Neural cell (in vitro differentiated cells): ENCODE results near the gene HTATSF1. TPM values are rescaled to one million over a fixed set of nuclear protein-coding genes. Genes with fewer than 3 reads are reported as not detected.

Experiments
- polyA plus RNA-seq: library from polyadenylated mRNA; depleted of rRNA; stranded (reverse); fragments of >200 nt; gene quantifications from 2 replicates; pipeline ENCODE4 v1.2.3, GENCODE V29; 2014
- small RNA-seq, 3 experiments: library from RNA; depleted of rRNA; stranded (forward); fragments of <200 nt; gene quantifications; one replicate each; pipeline ENCODE3, GENCODE V24; 2012

The HTATSF1 gene
- polyA plus RNA-seq, 1 donor from 2014 or later, result 137 TPM

Small RNA genes within 50 kb of the gene (small RNA-seq; reads per million reads assigned to genes)
- 0 reads per million in 3 experiments for gene MIR934

Other genes with a start within 250 kb of the HTATSF1 start
- 0.68 and 5.4 TPM in 2 replicates for gene MAP7D3, start 246.2 kb upstream of the HTATSF1 start, polyA plus RNA-seq
- not detected in 2 replicates for gene ADGRG4, start 196.6 kb upstream of the HTATSF1 start, polyA plus RNA-seq
- gene BRS3, start 9.6 kb upstream of the HTATSF1 start, polyA plus RNA-seq, result 0.20 TPM in 1 of 2 replicates, not detected in the other
- not detected in 2 replicates for gene VGLL1, start 34.6 kb downstream of the HTATSF1 start, polyA plus RNA-seq
- not detected in 2 replicates for gene CD40LG, start 150.6 kb downstream of the HTATSF1 start, polyA plus RNA-seq